ENCODE results near the gene BRSK1. TPM values are rescaled to one million over a fixed set of nuclear protein-coding genes. Genes with fewer than 3 reads are reported as not detected.
A peak's percentile ranks its signal among the peaks of the same experiment; 100 is the strongest.

BRSK1 gene
- total RNA-seq, 1 experiment from 2014 or later: 6.3 TPM

- DNase-seq (ENCODE audit: low read depth): peak; percentile 52
These were observed 20.6 kb downstream of the BRSK1 start for GRCh38 chr19:55304279-55304978.

GRCh38 chr19:55304980-55305379, 21.2 kb downstream of the BRSK1 start:
- DNase-seq (ENCODE audit: low read depth): no peak

DNA sequence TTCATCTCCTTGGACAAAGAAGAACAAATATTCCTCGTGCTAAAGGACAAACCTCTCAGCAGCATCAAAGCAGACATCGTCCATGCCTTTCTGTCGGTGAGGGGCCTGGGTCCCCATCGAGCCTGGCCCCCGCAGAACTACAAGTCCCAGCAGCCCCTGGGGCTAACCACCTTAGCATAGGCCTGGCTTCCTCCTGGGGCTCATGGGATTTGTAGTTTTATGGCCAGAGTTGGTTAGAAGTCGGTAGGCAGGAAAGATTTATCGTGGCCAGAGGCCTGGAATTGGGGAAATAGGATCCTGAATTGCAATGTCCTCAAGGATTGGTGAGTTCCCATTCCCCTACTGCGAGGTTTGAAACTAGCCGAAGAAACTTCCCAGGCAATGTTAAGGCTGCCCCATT, 21.7 kb downstream of the BRSK1 start:
- DNase-seq (ENCODE audit: low read depth): peak; percentile 36

DNA sequence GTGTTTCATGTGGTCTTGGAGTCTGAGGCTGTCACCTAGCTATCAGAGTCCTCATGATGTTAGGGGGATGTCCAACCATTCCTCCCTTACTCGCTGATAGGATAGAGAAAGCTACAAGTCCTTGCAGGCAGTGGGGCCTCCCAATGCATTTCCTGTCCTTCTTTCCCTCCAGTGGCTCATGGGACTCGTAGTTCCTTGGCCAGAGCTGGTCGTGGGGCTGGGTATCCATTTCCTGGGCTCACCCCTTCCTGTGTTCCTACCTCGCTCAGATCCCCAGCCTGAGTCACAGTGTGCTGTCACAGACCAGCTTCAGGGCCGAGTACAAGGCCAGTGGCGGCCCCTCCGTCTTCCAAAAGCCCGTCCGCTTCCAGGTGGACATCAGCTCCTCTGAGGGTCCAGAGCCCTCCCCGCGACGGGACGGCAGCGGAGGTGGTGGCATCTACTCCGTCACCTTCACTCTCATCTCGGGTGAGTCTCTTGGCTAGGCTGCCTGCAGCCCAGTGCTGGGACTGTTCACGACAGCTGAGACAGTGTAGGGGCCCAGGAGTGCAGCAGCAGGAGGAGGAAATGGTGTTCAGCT, 22.3 kb downstream of the BRSK1 start:
- DNase-seq (ENCODE audit: low read depth): peak; percentile 49

GRCh38 chr19:55306712-55307111, 22.9 kb downstream of the BRSK1 start:
- DNase-seq (ENCODE audit: low read depth): no peak

DNA sequence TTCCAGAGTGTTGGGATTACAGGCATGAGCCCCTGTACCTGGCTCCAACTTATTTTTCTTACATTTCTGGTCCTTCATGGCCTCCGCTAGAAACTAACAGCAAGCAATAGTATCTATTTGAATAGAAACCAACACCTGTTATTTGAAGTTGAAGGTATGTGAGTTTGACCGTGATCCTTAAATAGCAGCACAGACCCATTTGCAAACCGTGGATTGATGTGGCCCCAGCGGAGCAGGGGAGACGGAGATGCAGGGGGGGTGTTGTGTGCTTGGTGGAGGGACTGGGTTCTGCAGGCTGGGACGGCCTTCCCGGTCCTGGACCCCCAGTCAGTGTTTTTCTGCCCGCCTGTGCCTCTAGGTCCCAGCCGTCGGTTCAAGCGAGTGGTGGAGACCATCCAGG, 24.5 kb downstream of the BRSK1 start:
- no peak for DNase-seq (ENCODE audit: low read depth)

- no peak for DNase-seq (ENCODE audit: low read depth)
These were observed 25.7 kb downstream of the BRSK1 start for GRCh38 chr19:55309448-55309847.

GRCh38 chr19:55310498-55310897, 26.7 kb downstream of the BRSK1 start:
- no peak for DNase-seq (ENCODE audit: low read depth)

GRCh38 chr19:55311397-55311796, 27.6 kb downstream of the BRSK1 start:
- DNase-seq (ENCODE audit: low read depth): no peak

DNA sequence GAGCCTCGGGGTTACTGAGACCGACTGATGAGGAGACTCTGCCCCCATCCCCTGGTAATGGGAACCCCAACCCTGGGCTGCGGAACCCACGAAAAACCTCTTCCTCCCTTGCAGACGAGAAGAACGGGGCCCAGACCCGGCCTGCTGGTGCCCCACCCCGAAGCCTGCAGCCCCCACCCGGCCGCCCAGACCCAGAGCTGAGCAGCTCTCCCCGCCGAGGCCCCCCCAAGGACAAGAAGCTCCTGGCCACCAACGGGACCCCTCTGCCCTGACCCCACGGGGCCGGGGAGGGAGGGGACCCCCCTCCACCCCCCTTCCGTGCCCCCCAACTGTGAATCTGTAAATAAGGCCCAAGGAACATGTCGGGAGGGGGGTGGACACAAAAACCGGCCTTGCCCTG, 28.0 kb downstream of the BRSK1 start:
- DNase-seq (ENCODE audit: low read depth): no peak

- DNase-seq (ENCODE audit: low read depth): no peak
These were observed 29.1 kb downstream of the BRSK1 start for GRCh38 chr19:55312621-55313512.

- DNase-seq (ENCODE audit: low read depth): no peak
These were observed 30.6 kb downstream of the BRSK1 start for GRCh38 chr19:55314396-55314795.

DNA sequence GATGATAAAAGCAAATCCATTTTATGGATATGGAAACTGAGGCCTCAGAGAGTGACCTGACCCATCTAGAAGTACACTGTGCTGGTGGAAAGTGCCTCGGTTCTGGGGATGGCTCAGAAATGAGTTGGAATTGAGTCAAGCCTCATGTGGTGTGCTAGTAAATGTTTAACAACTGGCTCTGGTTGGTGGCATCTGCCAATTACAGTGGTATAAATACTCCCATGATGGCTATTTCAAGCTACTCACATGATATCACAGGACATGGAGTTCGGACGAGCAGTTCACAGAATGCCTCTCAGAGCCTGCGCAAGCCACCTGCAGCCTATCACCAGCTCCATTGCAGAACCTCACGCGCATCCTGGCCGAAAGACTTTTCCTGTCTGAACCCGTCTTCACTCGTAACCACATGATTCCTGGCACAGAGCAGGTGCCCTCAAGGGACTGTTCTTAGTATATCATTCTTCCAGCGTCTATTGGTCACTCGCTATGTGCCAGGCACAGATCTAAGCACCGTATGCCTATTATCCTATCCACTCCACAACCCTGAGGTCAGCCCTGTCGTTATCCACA, 32.2 kb downstream of the BRSK1 start:
- DNase-seq (ENCODE audit: low read depth): no peak

DNA sequence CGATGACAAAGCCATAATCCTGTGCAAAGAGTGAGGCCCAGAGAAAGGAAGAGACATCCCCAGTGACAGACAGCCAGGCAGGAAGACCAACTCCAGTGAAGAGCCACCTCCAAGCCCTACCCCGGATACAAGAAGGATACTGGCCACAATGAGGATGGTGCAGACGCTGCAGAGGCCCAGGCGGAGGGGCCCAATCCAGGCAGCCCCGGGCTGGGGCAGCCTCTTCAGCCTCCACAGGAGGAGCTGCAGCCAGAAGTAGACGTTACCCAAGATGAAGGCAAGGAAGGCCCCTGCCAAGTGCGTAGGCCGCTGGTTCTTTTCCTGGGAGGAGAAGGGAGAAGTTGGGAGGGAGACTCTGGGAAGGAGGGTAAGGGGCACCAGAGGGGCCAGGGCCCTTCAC, 32.8 kb downstream of the BRSK1 start:
- DNase-seq (ENCODE audit: low read depth): no peak

GRCh38 chr19:55319785-55320184, 36.0 kb downstream of the BRSK1 start:
- DNase-seq (ENCODE audit: low read depth): peak; percentile 52

DNA sequence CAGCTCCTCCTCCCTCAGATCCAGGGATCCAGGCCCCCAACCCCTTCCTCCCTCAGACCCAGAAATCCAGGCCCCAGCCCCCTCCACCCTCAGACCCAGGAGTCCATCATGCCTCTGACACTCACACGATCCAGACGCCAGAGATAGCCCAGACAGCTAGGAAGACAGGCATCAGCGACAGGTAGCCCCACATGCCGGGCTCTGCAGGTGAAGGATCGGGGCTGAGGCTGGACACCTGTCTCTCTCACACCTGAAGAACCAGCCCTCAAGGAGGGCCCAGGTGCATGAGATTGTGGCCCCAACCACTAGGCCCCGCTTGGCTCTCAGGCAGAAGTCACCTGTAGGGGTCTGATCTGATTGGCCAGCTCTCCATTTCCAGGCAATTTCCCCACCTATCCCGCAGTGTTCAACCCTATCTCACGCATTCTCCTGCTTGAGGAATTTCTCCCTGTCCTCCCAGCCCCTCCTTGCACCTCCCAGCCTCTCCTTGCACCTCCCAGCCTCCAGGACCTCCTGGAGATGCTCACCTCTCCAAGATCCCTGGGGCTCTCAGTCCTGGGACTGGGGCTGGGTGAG, 37.1 kb downstream of the BRSK1 start:
- DNase-seq (ENCODE audit: low read depth): no peak

- DNase-seq (ENCODE audit: low read depth): no peak
These were observed 37.8 kb downstream of the BRSK1 start for GRCh38 chr19:55321466-55322137.

GRCh38 chr19:55322204-55322885, 38.5 kb downstream of the BRSK1 start:
- no peak for DNase-seq (ENCODE audit: low read depth)

- no peak for DNase-seq (ENCODE audit: low read depth)
These were observed 40.9 kb downstream of the BRSK1 start for GRCh38 chr19:55324662-55325061.

DNA sequence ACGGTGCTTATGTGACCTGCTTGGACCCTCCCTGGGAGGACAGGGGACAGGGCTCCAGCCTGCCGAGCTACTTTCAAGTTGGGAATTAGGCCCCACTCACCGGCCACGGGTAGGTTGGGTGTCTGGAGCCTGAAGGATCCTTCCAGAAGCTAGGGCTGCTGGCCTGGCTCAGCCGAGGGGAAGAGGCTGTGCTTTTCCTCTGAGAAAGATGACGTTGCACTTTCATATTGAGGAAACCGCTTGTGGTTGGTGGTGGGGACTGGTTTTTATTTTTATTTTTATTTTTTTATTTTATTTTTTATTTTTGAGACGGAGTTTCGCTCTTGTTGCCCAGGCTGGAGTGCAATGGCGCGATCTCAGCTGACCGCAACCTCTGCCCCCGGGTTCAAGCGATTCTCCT, 41.4 kb downstream of the BRSK1 start, which contains the start of gene TMEM150B:
Gene TMEM150B, minus strand, starts transcription at position 170 of the 400 bp plus-strand sequence. CDS start 4,305 bp downstream, outside the sequence.
- DNase-seq (ENCODE audit: low read depth): no peak

Measured in Daoy (cell line).